ENCODE data around the gene KISS1. TPM values are rescaled to one million over a fixed set of nuclear protein-coding genes. Genes with fewer than 3 reads are reported as not detected.

Gene KISS1
- total RNA-seq, 4 donors from 2014 or later, result not detected

GRCh38 chr1:204232526-204232925 lies 36.2 kb upstream of the KISS1 start:
- TF ChIP-seq CTCF (IDR thresholded peaks at IDR 0.05), result no peak
- no peak for TF ChIP-seq POLR2A (IDR thresholded peaks at IDR 0.05)
- intact Hi-C loops (cut with DNase I), result no loop called here
- no peak for DNase-seq
- no peaks in the 10 kb centered on the region for H3K4me1 ChIP-seq
- no peaks in the 10 kb centered on the region for H3K9me3 ChIP-seq
- H3K36me3 ChIP-seq, result no peaks in the 10 kb centered on the region
- no peak overlapping the region for H3K4me3 ChIP-seq (replicated peaks in 1 of 3)
- no peaks in the 10 kb centered on the region for H3K27me3 ChIP-seq
- no peak overlapping the region for H3K27ac ChIP-seq

- 91% methylated on average over 14 of the region's 14 CpGs for WGBS, 2 donors
- TF ChIP-seq CTCF (IDR thresholded peaks at IDR 0.05) (no peak), POLR2A (IDR thresholded peaks at IDR 0.05) (no peak)
- Histone ChIP-seq H3K27ac (no peak overlapping the region), H3K36me3 (no peaks in the 10 kb centered on the region), H3K9me3 (no peaks in the 10 kb centered on the region), H3K27me3 (no peaks in the 10 kb centered on the region), H3K4me3 (replicated peaks in 1 of 3) (no peak overlapping the region), H3K4me1 (no peaks in the 10 kb centered on the region)
- intact Hi-C loops (cut with DNase I), result no loop called here
- no peak for DNase-seq
Observed at GRCh38 chr1:204230211-204230610, 33.9 kb upstream of the KISS1 start.

GRCh38 chr1:204228896-204229295 lies 32.6 kb upstream of the KISS1 start:
- WGBS, 2 donors, result 96 to 99% methylated on average over 10 to 13 of the region's 13 CpGs
- intact Hi-C loops (cut with DNase I), result no loop called here

GRCh38 chr1:204227996-204228785 lies 31.9 kb upstream of the KISS1 start:
- H3K27me3 ChIP-seq, result no peaks in the 10 kb centered on the region
- WGBS, 2 donors, result 87 to 90% methylated on average over 19 to 20 of the region's 20 CpGs
- TF ChIP-seq POLR2A (IDR thresholded peaks at IDR 0.05) (no peak), CTCF (IDR thresholded peaks at IDR 0.05) (no peak)
- H3K4me1 ChIP-seq, result no peaks in the 10 kb centered on the region
- intact Hi-C loops (cut with DNase I), result no loop called here
- H3K27ac ChIP-seq, result no peak overlapping the region
- no peaks in the 10 kb centered on the region for H3K36me3 ChIP-seq
- no peak overlapping the region for H3K4me3 ChIP-seq (replicated peaks in 1 of 3)
- DNase-seq, result no peak
- no peaks in the 10 kb centered on the region for H3K9me3 ChIP-seq

More at GRCh38 chr1:204228896-204229295, 32.6 kb upstream of the KISS1 start:
- Histone ChIP-seq H3K4me1 (no peaks in the 10 kb centered on the region), H3K27ac (no peak overlapping the region), H3K4me3 (replicated peaks in 1 of 3) (no peak overlapping the region), H3K36me3 (no peaks in the 10 kb centered on the region), H3K9me3 (no peaks in the 10 kb centered on the region), H3K27me3 (no peaks in the 10 kb centered on the region)
- TF ChIP-seq POLR2A (IDR thresholded peaks at IDR 0.05), result no peak
- TF ChIP-seq CTCF (IDR thresholded peaks at IDR 0.05), result no peak
- no peak for DNase-seq

GRCh38 chr1:204227351-204227750 lies 31.1 kb upstream of the KISS1 start:
- WGBS, 2 donors, result 96 to 97% methylated on average over 2 of the region's 2 CpGs
- H3K4me1 ChIP-seq, result no peaks in the 10 kb centered on the region
- H3K27ac ChIP-seq, result no peak overlapping the region
- no peaks in the 10 kb centered on the region for H3K9me3 ChIP-seq
- no peaks in the 10 kb centered on the region for H3K36me3 ChIP-seq
- H3K4me3 ChIP-seq (replicated peaks in 1 of 3), result no peak overlapping the region
- intact Hi-C loops (cut with DNase I), result no loop called here
- no peaks in the 10 kb centered on the region for H3K27me3 ChIP-seq
- DNase-seq, result no peak
- TF ChIP-seq POLR2A (IDR thresholded peaks at IDR 0.05), result no peak
- no peak for TF ChIP-seq CTCF (IDR thresholded peaks at IDR 0.05)
